H1 (cell line): ENCODE data around the gene UMOD. TPM values are rescaled to one million over a fixed set of nuclear protein-coding genes. Genes with fewer than 3 reads are reported as not detected.

Source experiments
- CTCF ChIA-PET: fragments of 300-600 bp; sonication (Branson Sonifier 250); formaldehyde crosslinking; loops from one replicate; lab custom pipeline; 2021; ENCODE audit not compliant: partially characterized antibody; lab: Charles Lee
- POLR2A ChIA-PET: fragments of 300-600 bp; sonication (Branson Sonifier 250); formaldehyde crosslinking; loops from one replicate; lab custom pipeline; 2021; ENCODE audit warnings: inconsistent platforms; ENCODE audit not compliant: partially characterized antibody; lab: Charles Lee
- DNase-seq, 2 experiments: peaks; one replicate each; pipeline versions ENCODE4 v3.0.0 to v3.0.0-alpha.2; 2010 to 2022; ENCODE audit warnings: low spot score in 2 of 2, low read depth in 1 of 2, mixed read lengths in 1 of 2
- FAIRE-seq: peaks from 2 replicates; lab custom pipeline; 2011; peaks lifted over from hg19 to GRCh38; lab: Jason Lieb, UNC
- H2AFZ ChIP-seq: 2 replicates; pipeline ENCODE4 v1.8.1; 2012; ENCODE audit warnings: low read length, inconsistent platforms
- H2AK5ac ChIP-seq: 2 replicates; pipeline ENCODE4 v1.6.1; 2013; ENCODE audit warnings: low read depth, low read length
- H2BK120ac ChIP-seq: replicated peaks from 2 replicates; pipeline ENCODE3; 2013; ENCODE audit warnings: low read depth, low read length, inconsistent platforms
- H2BK12ac ChIP-seq: 2 replicates; pipeline ENCODE4 v1.6.1; 2013; ENCODE audit warnings: low read depth, low read length
- H2BK15ac ChIP-seq: 2 replicates; pipeline ENCODE4 v1.6.1; 2013; ENCODE audit warnings: low read length
- H2BK20ac ChIP-seq: 2 replicates; pipeline ENCODE4 v1.6.1; 2013; ENCODE audit warnings: low read length
- H2BK5ac ChIP-seq: 2 replicates; pipeline ENCODE4 v1.6.1; 2013; ENCODE audit warnings: low read depth, low read length
- H3K14ac ChIP-seq: 2 replicates; pipeline ENCODE4 v1.6.1; 2013; ENCODE audit warnings: inconsistent platforms; ENCODE audit not compliant: insufficient read length
- H3K18ac ChIP-seq: 2 replicates; pipeline ENCODE4 v1.6.1; 2013; ENCODE audit warnings: low read length; ENCODE audit errors: extremely low read depth
- H3K23ac ChIP-seq: 2 replicates; pipeline ENCODE4 v1.6.1; 2013; ENCODE audit warnings: inconsistent platforms; ENCODE audit not compliant: insufficient read length
- H3K23me2 ChIP-seq: 2 replicates; pipeline ENCODE4 v1.6.1; 2013; ENCODE audit warnings: low read depth, low read length
- H3K27ac ChIP-seq: 2 replicates; pipeline ENCODE4 v1.6.1; 2011; ENCODE audit warnings: low read depth, low read length, inconsistent platforms
- H3K27me3 ChIP-seq, 4 experiments: replicated peaks in 1 of 4; 1 replicate in 1 of 4; 2 replicates in 3 of 4; pipeline versions ENCODE4 v1.6.1 to v1.8.1; 2011 to 2013; ENCODE audit warnings: low read length in 3 of 4, mild to moderate bottlenecking in 3 of 4, inconsistent platforms in 2 of 4, mixed read lengths in 2 of 4, moderate library complexity in 1 of 4; ENCODE audit not compliant: control insufficient read depth in 3 of 4, insufficient read depth in 3 of 4; ENCODE audit errors: extremely low read depth in 1 of 4
- H3K36me3 ChIP-seq, 4 experiments: 2 replicates each; pipeline versions ENCODE4 v1.6.1 to v1.8.1; 2011 to 2013; ENCODE audit warnings: mild to moderate bottlenecking in 4 of 4, low read length in 3 of 4, moderate library complexity in 2 of 4, control low read depth in 1 of 4, inconsistent platforms in 1 of 4; ENCODE audit not compliant: insufficient read depth in 4 of 4, control insufficient read depth in 2 of 4
- H3K4ac ChIP-seq: replicated peaks from 2 replicates; pipeline ENCODE3; 2013; ENCODE audit warnings: low read length, low read depth, mixed read lengths, inconsistent platforms; ENCODE audit not compliant: insufficient read length
- H3K4me1 ChIP-seq, 4 experiments: replicated peaks in 1 of 4; 1 replicate in 1 of 4; 2 replicates in 3 of 4; pipeline versions ENCODE4 v1.6.1 to v1.8.1; 2011 to 2013; ENCODE audit warnings: low read length in 3 of 4, inconsistent platforms in 2 of 4, mixed read lengths in 1 of 4; ENCODE audit not compliant: insufficient read depth in 4 of 4, control insufficient read depth in 3 of 4
- H3K4me2 ChIP-seq, 2 experiments: 2 replicates each; pipeline versions ENCODE4 v1.6.1 to v1.8.1; 2011 to 2013; ENCODE audit warnings: low read depth in 2 of 2, low read length in 2 of 2, control low read depth in 1 of 2, inconsistent platforms in 1 of 2, mild to moderate bottlenecking in 1 of 2; ENCODE audit not compliant: insufficient read depth in 1 of 2
- H3K4me3 ChIP-seq, 4 experiments: fragments of 200-600, 300-600 bp in 1 of 4; sonication (generic), shearing (Covaris generic), sonication (Bioruptor Twin) in 1 of 4; 2 replicates each; pipeline versions ENCODE4 v1.5.1 to v1.8.1; 2011 to 2016; ENCODE audit warnings: low read length in 4 of 4, low read depth in 3 of 4, control low read depth in 2 of 4, inconsistent platforms in 2 of 4, mild to moderate bottlenecking in 2 of 4, mixed read lengths in 1 of 4, moderate library complexity in 1 of 4; ENCODE audit not compliant: insufficient read depth in 2 of 4; ENCODE audit errors: extremely low read depth in 1 of 4
- H3K56ac ChIP-seq: replicated peaks from 2 replicates; pipeline ENCODE3; 2013; ENCODE audit warnings: low read depth, mild to moderate bottlenecking, mixed read lengths, low read length, inconsistent platforms; ENCODE audit not compliant: insufficient read length
- H3K79me1 ChIP-seq: 2 replicates; pipeline ENCODE4 v1.6.1; 2013; ENCODE audit warnings: low read depth, low read length, control low read depth
- H3K79me2 ChIP-seq, 2 experiments: 2 replicates each; pipeline versions ENCODE4 v1.6.1 to v1.8.1; 2012 to 2013; ENCODE audit warnings: low read length in 2 of 2, mild to moderate bottlenecking in 2 of 2, inconsistent platforms in 1 of 2; ENCODE audit not compliant: insufficient read depth in 2 of 2, control insufficient read depth in 1 of 2
- H3K9ac ChIP-seq, 4 experiments: replicated peaks in 1 of 4; 1 replicate in 1 of 4; 2 replicates in 3 of 4; pipeline versions ENCODE4 v1.6.1 to v1.8.1; 2011 to 2013; ENCODE audit warnings: low read depth in 3 of 4, low read length in 3 of 4, control low read depth in 2 of 4, mild to moderate bottlenecking in 2 of 4, moderate library complexity in 2 of 4, inconsistent platforms in 1 of 4; ENCODE audit errors: extremely low read depth in 1 of 4
- H3K9me3 ChIP-seq, 2 experiments: 2 replicates each; pipeline versions ENCODE4 v1.6.1 to v1.8.1; 2012 to 2013; ENCODE audit warnings: mild to moderate bottlenecking in 2 of 2, moderate library complexity in 2 of 2, control low read depth in 1 of 2, inconsistent platforms in 1 of 2, low read depth in 1 of 2, low read length in 1 of 2, mixed read lengths in 1 of 2; ENCODE audit not compliant: insufficient read depth in 2 of 2
- H4K20me1 ChIP-seq, 2 experiments: replicated peaks in 1 of 2; 2 replicates each; pipeline versions ENCODE3 to v1.8.1; 2011 to 2013; ENCODE audit warnings: inconsistent platforms in 2 of 2, low read length in 2 of 2, mild to moderate bottlenecking in 1 of 2; ENCODE audit not compliant: insufficient read depth in 2 of 2, control insufficient read depth in 1 of 2
- H4K5ac ChIP-seq: 2 replicates; pipeline ENCODE4 v1.6.1; 2013; ENCODE audit warnings: low read length, low read depth, mixed read lengths, inconsistent platforms; ENCODE audit not compliant: insufficient read length
- H4K8ac ChIP-seq: 2 replicates; pipeline ENCODE4 v1.8.0; 2013; ENCODE audit warnings: mild to moderate bottlenecking, moderate library complexity, low read length, inconsistent platforms; ENCODE audit not compliant: insufficient read depth; ENCODE audit errors: extremely low read depth
- H4K91ac ChIP-seq: replicated peaks from 2 replicates; pipeline ENCODE3; 2013; ENCODE audit warnings: low read length, mixed read lengths, inconsistent platforms; ENCODE audit not compliant: insufficient read length
- RBBP5 ChIP-seq: IDR thresholded peaks from 2 replicates; pipeline ENCODE4 v1.7.1; 2012; ENCODE audit warnings: low read depth, mild to moderate bottlenecking, inconsistent platforms, low read length, moderate library complexity, borderline replicate concordance
- WGBS, 2 experiments: shearing (Covaris generic) in 1 of 2; methylation state at CpG; one replicate each; pipeline versions ENCODE4 v1.1.6 to v1.1.7; 2013 to 2015; ENCODE audit warnings: low lambda C conversion rate in 2 of 2, mixed read lengths in 2 of 2, inconsistent platforms in 1 of 2, low coverage in 1 of 2, missing lambda C conversion rate in 1 of 2; ENCODE audit not compliant: insufficient replicate concordance in 2 of 2, insufficient coverage in 1 of 2, insufficient read length in 1 of 2; ENCODE audit errors: extremely low coverage in 1 of 2, missing lambda C conversion rate in 1 of 2; 5-methylcytosine and 5-hydroxymethylcytosine counted together
- polyA plus RNA-seq, 7 experiments: library from polyadenylated mRNA; depleted of rRNA in 3 of 7; stranded (reverse) in 5 of 7; unstranded in 2 of 7; fragments of >200 nt in 5 of 7; fragments of 200-250 nt in 2 of 7; gene quantifications; 1 replicate in 5 of 7; 2 replicates in 1 of 7; 4 replicates in 1 of 7; pipeline versions ENCODE4 v1.2.1 to v1.2.3, GENCODE V29; 2011 to 2013; ENCODE audit warnings: missing spikeins in 2 of 7, mixed read lengths in 2 of 7
- total RNA-seq: library from RNA; stranded (reverse); fragmentation: NEBNext Ultra II Directional; extraction: Animal tissue kit (Norgen Biotek cat#: 25700); gene quantifications from 2 replicates; pipeline ENCODE4 v1.2.1, GENCODE V29; 2021

UMOD gene
- total and polyA plus RNA-seq, 2 of the 8 experiments (the other 6 are each of a cell fraction or from before 2014, with no cell fraction given), result not detected

DNA sequence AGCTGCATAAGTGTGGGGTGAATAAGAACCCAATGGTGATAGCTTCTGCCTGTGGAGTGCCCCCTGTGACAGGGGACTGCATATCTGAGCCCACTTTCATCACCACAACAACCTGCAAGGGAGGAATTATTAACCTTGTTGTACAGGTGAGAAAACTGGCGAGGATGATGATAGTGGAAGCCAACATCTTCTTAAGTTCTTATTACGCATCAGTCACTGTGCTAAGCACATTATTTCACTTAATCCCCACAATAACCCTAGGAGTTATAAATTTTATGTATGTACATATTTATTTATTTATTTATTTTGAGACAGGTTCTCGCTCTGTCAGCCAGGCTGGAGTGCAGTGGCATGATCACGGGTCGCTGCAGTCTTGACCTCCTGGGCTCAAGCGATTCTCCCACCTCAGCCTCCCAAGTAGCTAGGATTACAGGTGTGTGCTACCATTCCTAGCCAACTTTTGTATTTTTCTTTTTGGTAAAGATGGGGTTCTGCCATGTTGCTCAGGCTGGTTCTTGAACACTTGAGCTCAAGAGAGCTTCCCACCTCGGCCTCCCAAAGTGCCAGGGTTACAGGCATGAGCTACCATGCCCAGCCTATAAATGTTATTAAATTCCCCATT, 44.4 kb upstream of the UMOD start:
- CTCF ChIA-PET, result interaction anchor here (1.0 to 5.3 kb wide), 2 partner anchors 12 to 59 kb away, joined by 3 to 41 read pairs; no protein-coding TSS in a partner anchor
- Histone ChIP-seq H2AFZ (no peak overlapping the region), H3K9ac (no peak overlapping the region), H2AK5ac (no peak overlapping the region), H2BK20ac (no peak overlapping the region), H3K56ac (no peak overlapping the region), H3K4ac (no peak overlapping the region), H3K79me1 (no peaks in the 10 kb centered on the region), H4K5ac (no peak overlapping the region), H3K27ac (no peak overlapping the region), H3K79me2 (no peaks in the 10 kb centered on the region), H3K14ac (no peak overlapping the region), H3K23ac (no peak overlapping the region), H4K91ac (no peak overlapping the region), H3K9me3 (no peaks in the 10 kb centered on the region), H4K20me1 (no peaks in the 10 kb centered on the region), H2BK120ac (no peak overlapping the region), H3K36me3 (no peaks in the 10 kb centered on the region), H3K27me3 (no peaks in the 10 kb centered on the region), H2BK12ac (no peak overlapping the region), H2BK15ac (no peak overlapping the region), H3K4me3 (no peak overlapping the region), H4K8ac (no peak overlapping the region; the same call in 1 of the 2 replicates), H3K23me2 (no peaks in the 10 kb centered on the region), H3K4me2 (no peak overlapping the region), H2BK5ac (no peak overlapping the region), H3K18ac (no peak overlapping the region), H3K4me1 (peaks cover 0 to 1% (median 0%) of the 10 kb centered on the region in 4 experiments; a peak in 1 of 7 replicates)
- POLR2A ChIA-PET, result no interaction called here
- TF ChIP-seq RBBP5, result no peak
- no peak for DNase-seq
- WGBS, 2 experiments, result 93% methylated on average over 7 of the region's 7 CpGs; no CpG with 5 or more reads in 1 of the 2 experiments
- no peak for FAIRE-seq
